ENCODE measurements around the gene MPPED2.

The MPPED2 gene

GRCh38 chr11:30526558-30526957 lies 59.6 kb downstream of the MPPED2 start:
- DNase-seq (ENCODE audit: low read depth in 3 of 3): no peak

GRCh38 chr11:30522536-30523243 lies 63.5 kb downstream of the MPPED2 start:
- DNase-seq (ENCODE audit: low read depth in 3 of 3): no peak

GRCh38 chr11:30521297-30522071 lies 64.7 kb downstream of the MPPED2 start:
- no peak for DNase-seq (ENCODE audit: low read depth in 3 of 3)

GRCh38 chr11:30513087-30513486 lies 73.1 kb downstream of the MPPED2 start:
- DNase-seq (ENCODE audit: low read depth in 3 of 3): no peak

- DNase-seq (ENCODE audit: low read depth in 3 of 3): no peak
Measured at GRCh38 chr11:30511408-30511807, 74.7 kb downstream of the MPPED2 start.

- DNase-seq (ENCODE audit: low read depth in 3 of 3): no peak
Measured at GRCh38 chr11:30510750-30511149, 75.4 kb downstream of the MPPED2 start.

GRCh38 chr11:30509364-30509763 lies 76.8 kb downstream of the MPPED2 start:
- DNase-seq (ENCODE audit: low read depth in 3 of 3): no peak

GRCh38 chr11:30508594-30508993 lies 77.6 kb downstream of the MPPED2 start:
- no peak for DNase-seq (ENCODE audit: low read depth in 3 of 3)

- no peak for DNase-seq (ENCODE audit: low read depth in 3 of 3)
Measured at GRCh38 chr11:30505603-30506002, 80.5 kb downstream of the MPPED2 start.

GRCh38 chr11:30504468-30504867 lies 81.7 kb downstream of the MPPED2 start:
- no peak for DNase-seq (ENCODE audit: low read depth in 3 of 3)

GRCh38 chr11:30503156-30503555 lies 83.0 kb downstream of the MPPED2 start:
- DNase-seq (ENCODE audit: low read depth in 3 of 3): no peak

- no peak for DNase-seq (ENCODE audit: low read depth in 3 of 3)
Measured at GRCh38 chr11:30502305-30502704, 83.8 kb downstream of the MPPED2 start.

- DNase-seq (ENCODE audit: low read depth in 3 of 3): no peak
Measured at GRCh38 chr11:30501744-30502143, 84.4 kb downstream of the MPPED2 start.

- DNase-seq (ENCODE audit: low read depth in 3 of 3): no peak
Measured at GRCh38 chr11:30499940-30500339, 86.2 kb downstream of the MPPED2 start.

GRCh38 chr11:30497600-30497999 lies 88.6 kb downstream of the MPPED2 start:
- DNase-seq (ENCODE audit: low read depth in 3 of 3): no peak

GRCh38 chr11:30496935-30497334 lies 89.2 kb downstream of the MPPED2 start:
- no peak for DNase-seq (ENCODE audit: low read depth in 3 of 3)

GRCh38 chr11:30495437-30495836 lies 90.7 kb downstream of the MPPED2 start:
- DNase-seq (ENCODE audit: low read depth in 3 of 3): no peak

- DNase-seq (ENCODE audit: low read depth in 3 of 3): no peak
Measured at GRCh38 chr11:30489511-30489910, 96.6 kb downstream of the MPPED2 start.

GRCh38 chr11:30489076-30489475 lies 97.1 kb downstream of the MPPED2 start:
- no peak for DNase-seq (ENCODE audit: low read depth in 3 of 3)

- no peak for DNase-seq (ENCODE audit: low read depth in 3 of 3)
Measured at GRCh38 chr11:30488304-30488998, 97.7 kb downstream of the MPPED2 start.

- no peak for DNase-seq (ENCODE audit: low read depth in 3 of 3)
Measured at GRCh38 chr11:30487200-30487898, 98.8 kb downstream of the MPPED2 start.

GRCh38 chr11:30485756-30486155 lies 100.4 kb downstream of the MPPED2 start:
- DNase-seq (ENCODE audit: low read depth in 3 of 3): no peak
